BJ (cell line): Measurements from ENCODE around the gene ZFPL1. TPM values are rescaled to one million over a fixed set of nuclear protein-coding genes. Genes with fewer than 3 reads are reported as not detected.
"Not testable (repeated sequence)": the region's sequence is repeated elsewhere in the genome, so short reads cannot be mapped to it uniquely, and the experiment has no call there.

Experiments used
- CTCF ChIA-PET: fragments of 350-600 bp; formaldehyde crosslinking; extraction: SDS; loops from one replicate; lab custom pipeline; 2021; ENCODE audit warnings: antibody characterized with exemption, inconsistent platforms; lab: Yijun Ruan, JAX
- POLR2A ChIA-PET: fragments of 300-600 bp; sonication (Branson Sonifier 250); formaldehyde crosslinking; extraction: SDS; loops from one replicate; lab custom pipeline; 2021; ENCODE audit warnings: antibody characterized with exemption; lab: Charles Lee
- DNase-seq: peaks from one replicate; pipeline ENCODE4 v3.0.0-alpha.2; 2011; ENCODE audit warnings: low read depth
- H3K27me3 ChIP-seq: 2 replicates; pipeline ENCODE4 v1.6.0; 2011; ENCODE audit warnings: low read length; ENCODE audit not compliant: control insufficient read depth, insufficient read depth
- H3K36me3 ChIP-seq: 2 replicates; pipeline ENCODE4 v1.5.1; 2011; ENCODE audit warnings: low read length; ENCODE audit not compliant: control insufficient read depth, insufficient read depth
- H3K4me3 ChIP-seq: 2 replicates; pipeline ENCODE4 v1.5.1; 2011; ENCODE audit warnings: low read depth, mild to moderate bottlenecking, control low read depth, low read length
- polyA plus RNA-seq: library from polyadenylated mRNA; depleted of rRNA; stranded (reverse); fragments of >200 nt; gene quantifications from 2 replicates; pipeline ENCODE4 v1.2.3, GENCODE V29; 2011
- TF ChIP-seq, protein P1 (sequence below): IDR thresholded peaks from 2 replicates; pipeline ENCODE4 v1.5.1; 2011; ENCODE audit warnings: low read depth, mild to moderate bottlenecking, control low read depth, inconsistent platforms, low read length, moderate library complexity; ENCODE audit not compliant: insufficient read depth

ZFPL1 gene
- polyA plus RNA-seq, 1 experiment, result 91.8 TPM

- Histone ChIP-seq H3K36me3 (peaks cover 6% of the 10 kb centered on the region), H3K27me3 (no peaks in the 10 kb centered on the region), H3K4me3 (peak overlapping the region; percentile 79)
- ChIA-PET CTCF (interaction anchor here (0.8 to 4.7 kb wide), 22 partner anchors 7 to 335 kb away, joined by 3 to 31 read pairs (median 4); partner anchors contain the start of genes ARL2, CAPN1, CDC42BPG and SNX15), POLR2A (interaction anchor here (0.5 kb wide), 1 partner anchor 16 kb away, joined by 5 read pairs; no protein-coding TSS in a partner anchor)
- TF ChIP-seq, protein P1, sequence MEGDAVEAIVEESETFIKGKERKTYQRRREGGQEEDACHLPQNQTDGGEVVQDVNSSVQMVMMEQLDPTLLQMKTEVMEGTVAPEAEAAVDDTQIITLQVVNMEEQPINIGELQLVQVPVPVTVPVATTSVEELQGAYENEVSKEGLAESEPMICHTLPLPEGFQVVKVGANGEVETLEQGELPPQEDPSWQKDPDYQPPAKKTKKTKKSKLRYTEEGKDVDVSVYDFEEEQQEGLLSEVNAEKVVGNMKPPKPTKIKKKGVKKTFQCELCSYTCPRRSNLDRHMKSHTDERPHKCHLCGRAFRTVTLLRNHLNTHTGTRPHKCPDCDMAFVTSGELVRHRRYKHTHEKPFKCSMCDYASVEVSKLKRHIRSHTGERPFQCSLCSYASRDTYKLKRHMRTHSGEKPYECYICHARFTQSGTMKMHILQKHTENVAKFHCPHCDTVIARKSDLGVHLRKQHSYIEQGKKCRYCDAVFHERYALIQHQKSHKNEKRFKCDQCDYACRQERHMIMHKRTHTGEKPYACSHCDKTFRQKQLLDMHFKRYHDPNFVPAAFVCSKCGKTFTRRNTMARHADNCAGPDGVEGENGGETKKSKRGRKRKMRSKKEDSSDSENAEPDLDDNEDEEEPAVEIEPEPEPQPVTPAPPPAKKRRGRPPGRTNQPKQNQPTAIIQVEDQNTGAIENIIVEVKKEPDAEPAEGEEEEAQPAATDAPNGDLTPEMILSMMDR, result no peak
- no peak for DNase-seq
Measured at GRCh38 chr11:65116370-65117205, 32.6 kb downstream of the ZFPL1 start.

GRCh38 chr11:65117206-65118096 is 33.4 kb downstream of the ZFPL1 start, which contains the start of gene ZNHIT2:
ZNHIT2 (minus strand) TSS chr11:65117701; CDS start chr11:65117653, 48 bp downstream.
- H3K36me3 ChIP-seq, result peaks cover 6% of the 10 kb centered on the region
- TF ChIP-seq, protein P1, result peak; percentile 90
- ChIA-PET CTCF (interaction anchor here (0.7 to 4.7 kb wide), 38 partner anchors 8 to 342 kb away, joined by 3 to 31 read pairs (median 4); partner anchors contain the start of genes ARL2, BATF2, CAPN1 and CDC42BPG), POLR2A (no interaction called here)
- H3K27me3 ChIP-seq, result no peaks in the 10 kb centered on the region
- peak; percentile 94 for DNase-seq
- peak within 1 kb of the TSS; percentile 79 for H3K4me3 ChIP-seq

- TF ChIP-seq, protein P1, result no peak
- no peak overlapping the region for H3K4me3 ChIP-seq
- H3K27me3 ChIP-seq, result no peaks in the 10 kb centered on the region
- no peak for DNase-seq
- ChIA-PET POLR2A (no interaction called here), CTCF (interaction anchor here (0.8 to 4.7 kb wide), 24 partner anchors 9 to 276 kb away, joined by 3 to 31 read pairs (median 4); partner anchors contain the start of genes ARL2, CAPN1, CDC42BPG and GPHA2)
- H3K36me3 ChIP-seq, result peaks cover 6% of the 10 kb centered on the region
Measured at GRCh38 chr11:65118097-65118837, 34.2 kb downstream of the ZFPL1 start.

DNA sequence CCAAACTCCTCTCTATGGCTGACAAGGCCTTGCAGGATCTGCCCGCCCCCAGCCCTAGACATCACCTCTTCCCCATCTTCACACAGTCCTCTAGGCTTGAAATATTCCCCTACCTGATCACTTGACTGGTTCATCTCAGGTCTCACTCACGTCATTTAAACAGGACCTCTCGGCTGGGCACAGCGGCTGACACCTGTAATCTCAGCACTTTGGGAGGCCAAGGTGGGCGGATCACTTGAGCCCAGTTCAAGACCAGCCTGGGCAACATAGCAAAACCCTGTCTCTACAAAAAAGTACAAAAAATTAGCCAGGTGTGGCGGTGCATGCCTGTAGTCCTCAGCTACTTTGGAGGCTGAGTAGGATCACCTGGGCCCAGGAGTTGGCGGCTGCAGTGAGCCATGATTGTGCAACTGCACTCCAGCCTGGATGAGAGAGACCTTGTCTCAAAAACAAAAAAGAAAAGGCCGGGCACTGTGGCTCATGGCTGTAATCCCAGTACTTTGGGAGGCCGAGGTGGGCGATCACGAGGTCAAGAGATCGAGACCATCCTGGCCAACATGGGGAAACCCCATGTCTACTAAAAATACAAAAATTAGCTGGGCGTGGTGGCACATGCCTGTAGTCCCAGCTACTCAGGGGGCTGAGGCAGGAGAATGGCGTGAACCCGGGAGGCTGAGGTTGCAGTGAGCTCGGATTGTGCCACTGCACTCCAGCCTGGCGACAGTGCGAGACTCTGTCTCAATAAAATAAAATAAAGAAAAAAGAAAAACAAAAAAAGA is 35.1 kb downstream of the ZFPL1 start:
- H3K36me3 ChIP-seq, POLR2A ChIA-PET, DNase-seq, H3K4me3 ChIP-seq, H3K27me3 ChIP-seq: not testable (repeated sequence)
- CTCF ChIA-PET, result interaction anchor here (0.8 to 4.7 kb wide), 15 partner anchors 10 to 333 kb away, joined by 3 to 31 read pairs (median 5); partner anchors contain the start of genes ARL2, CAPN1, CDC42BPG and SNX15
